Stimulated activated CD4-positive, alpha-beta T cell treated with anti-CD3 and anti-CD28 coated beads, Interleukin-1b, Interleukin-23, amount 100 ng/mL, for 48 hours (primary cell): ENCODE measurements around the gene PXT1.
"Not testable (repeated sequence)": the region's sequence is repeated elsewhere in the genome, so short reads cannot be mapped to it uniquely, and the experiment has no call there.

ENCODE experiments used
- DNase-seq: peaks from one replicate; pipeline ENCODE4 v3.0.0-alpha.2; 2020

The PXT1 gene

DNA sequence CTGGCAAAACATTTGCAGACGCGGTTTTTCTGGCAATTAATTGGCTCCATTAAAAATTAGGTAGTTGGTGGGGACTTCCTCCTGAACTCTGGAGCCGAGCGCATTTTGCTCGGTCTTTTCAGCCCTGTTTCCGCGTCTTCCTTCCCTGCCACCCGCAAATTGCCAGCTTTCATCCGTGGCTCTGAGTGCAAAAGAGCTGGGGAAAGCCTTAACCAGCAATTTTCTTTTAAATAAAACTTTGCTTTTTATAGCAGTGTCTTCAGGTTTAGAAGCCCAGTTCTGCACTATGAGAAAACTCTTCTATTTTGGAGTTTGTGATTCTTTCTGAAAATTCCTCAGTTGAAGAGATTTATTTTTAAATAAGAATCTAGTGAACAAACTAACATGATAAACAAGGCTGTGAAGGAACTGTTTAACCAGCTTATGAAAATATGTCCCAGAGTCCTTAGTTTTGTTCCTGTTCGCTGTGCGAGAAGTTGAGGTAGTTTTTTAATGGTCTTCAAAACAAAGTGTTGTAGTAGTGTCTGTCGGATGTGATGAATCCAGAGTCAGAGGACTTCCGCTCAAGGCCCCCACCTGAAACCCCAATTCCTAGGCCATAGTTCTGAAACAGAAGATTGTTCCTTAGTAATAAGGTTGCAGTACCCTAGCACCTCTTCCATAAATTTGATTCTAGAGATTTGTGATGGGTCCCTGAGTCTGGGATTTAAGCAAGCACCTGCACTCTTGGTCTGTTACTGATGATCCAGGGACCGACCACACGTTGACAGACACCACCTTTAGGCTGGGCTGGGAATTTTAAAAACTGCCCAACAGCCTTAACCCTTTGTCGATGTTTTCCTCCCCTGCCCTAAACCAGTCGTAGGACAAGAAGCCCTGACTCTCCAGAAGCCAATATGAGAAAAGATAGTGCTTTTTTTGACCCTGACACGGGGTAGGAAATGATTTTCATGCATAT lies 1.1 kb upstream of the PXT1 start:
- DNase-seq = no peak

DNA sequence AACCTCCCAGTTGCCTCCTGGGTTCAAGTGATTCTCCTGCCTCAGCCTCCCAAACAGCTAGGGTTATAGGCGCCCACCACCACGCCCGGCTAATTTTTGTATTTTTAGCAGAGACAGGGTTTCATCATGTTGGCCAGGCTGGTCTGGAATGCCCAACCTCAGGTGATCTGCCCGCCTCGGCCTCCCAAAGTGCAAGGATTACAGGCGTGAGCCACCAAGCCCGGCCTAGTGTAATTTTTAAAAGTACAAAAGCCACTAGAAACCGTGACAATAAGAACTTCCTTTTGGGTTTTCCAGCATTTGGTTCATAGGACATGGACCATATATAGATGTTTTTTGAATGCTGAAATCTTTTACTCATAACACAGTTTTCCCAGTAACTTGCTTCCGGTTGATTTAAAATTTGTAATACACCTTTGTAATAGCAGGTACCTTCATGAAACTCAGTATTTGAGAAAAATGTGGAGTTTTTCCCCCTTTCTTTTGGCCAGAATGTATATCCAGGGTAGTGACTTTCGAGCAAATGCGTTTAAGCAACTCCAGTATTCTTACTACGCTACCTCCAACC lies 467 bp downstream of the PXT1 start:
- DNase-seq = no peak

DNA sequence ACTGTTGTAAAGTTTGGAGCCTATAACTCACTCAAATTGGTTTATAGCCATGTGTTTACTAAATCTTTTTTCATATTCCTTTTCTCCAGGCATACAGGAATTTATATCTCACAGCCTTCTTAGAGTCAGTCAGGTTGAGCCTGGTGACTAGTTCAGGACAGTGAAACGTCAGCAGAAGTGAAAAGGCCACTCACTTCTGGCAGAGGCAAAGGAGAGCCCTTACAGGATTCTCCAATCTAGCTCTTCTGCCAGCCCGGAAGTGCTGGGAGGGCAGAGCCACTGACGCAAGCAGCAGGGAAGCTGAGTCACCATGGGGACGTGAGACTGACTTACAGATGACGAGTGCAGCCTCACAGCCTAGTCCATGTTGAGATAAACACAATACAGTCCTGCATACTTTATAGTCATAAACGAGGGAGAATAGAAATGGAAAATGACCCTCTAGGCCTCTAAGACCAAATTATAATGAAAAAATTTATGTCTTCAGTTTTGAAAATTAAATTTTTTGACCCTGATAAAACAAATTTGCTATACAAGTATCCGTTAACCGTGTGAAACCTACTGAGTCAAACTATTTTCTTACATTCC lies 1.3 kb downstream of the PXT1 start:
- DNase-seq = peak; percentile 93

DNA sequence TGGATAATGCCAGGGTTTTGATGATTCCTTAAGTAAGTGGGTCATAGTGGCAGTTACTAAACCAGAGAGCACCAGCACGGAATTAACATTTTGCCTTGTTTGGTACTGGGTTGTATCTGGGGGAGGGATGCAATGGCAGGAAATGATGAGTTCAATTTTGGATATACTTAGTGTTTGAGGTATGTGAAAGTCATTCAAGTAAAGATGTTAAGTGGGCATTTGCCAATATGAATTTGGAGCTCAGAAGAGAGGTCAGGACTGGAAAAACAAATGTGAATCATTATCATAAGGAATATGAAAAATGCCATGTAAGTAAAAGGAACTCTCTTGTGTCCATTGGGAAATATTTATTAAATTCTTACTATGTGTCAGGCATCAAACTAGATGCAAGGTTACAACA lies 6.2 kb downstream of the PXT1 start:
- no peak for DNase-seq

DNA sequence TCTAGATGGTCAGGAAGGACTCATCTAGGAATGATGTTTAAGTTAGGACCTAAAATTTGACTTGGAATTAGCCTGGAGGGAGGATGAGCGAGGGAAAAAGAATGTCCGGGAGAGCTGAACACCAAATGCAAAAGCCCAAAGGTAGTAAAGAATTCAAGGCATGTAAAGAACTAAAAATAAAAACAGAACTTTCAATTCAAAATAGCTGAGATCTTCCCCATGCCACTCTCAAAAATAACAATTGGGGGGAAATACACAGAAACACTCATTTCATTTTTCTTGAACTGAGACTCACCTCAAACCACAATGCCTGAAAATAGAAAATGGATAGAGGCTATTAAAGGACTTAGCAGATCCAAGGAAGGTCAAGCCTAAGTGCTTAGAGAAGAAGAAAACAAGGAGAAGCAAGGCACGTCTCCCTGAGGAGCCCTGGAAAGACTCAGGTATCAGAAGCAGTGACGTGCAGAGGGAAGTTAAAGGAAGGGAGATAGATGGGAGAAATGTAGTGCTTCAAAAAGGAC lies 10.4 kb downstream of the PXT1 start:
- no peak for DNase-seq

DNA sequence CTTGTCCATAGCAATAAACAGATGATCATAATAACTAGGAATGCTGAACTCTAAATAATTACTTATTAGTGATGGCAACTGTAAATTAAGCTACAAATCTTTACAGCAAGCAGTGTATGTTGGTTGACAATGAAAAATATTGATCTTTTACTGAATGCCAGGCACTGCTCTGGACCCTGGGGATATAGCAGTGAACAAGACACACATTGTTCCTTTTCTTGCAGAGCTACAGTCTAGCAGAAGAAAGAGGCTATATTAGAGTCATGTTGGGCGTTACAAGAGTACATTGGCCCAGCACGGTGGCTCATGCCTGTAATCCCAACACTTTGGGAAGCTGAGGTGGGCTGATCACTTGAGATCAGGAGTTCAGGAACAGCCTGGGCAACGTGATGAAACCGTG lies 11.5 kb downstream of the PXT1 start:
- no peak for DNase-seq

DNA sequence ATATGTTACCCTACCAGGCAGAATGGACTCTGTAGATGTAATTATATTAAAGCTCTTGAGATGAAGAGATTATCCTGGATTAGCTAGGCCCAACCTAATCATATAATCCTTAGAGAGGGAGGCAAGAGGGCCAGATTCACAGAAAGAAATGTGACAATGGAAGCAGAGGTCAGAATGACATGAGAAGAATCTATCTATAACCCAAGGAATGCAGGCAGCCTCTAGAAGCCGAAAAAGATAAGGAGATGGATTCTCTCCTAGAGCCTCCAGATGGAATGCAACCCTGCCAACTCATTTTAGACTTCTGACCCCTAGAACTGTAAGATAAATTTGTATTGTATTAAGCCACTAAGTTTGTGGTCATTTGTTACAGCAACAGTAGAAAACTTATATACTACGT lies 12.3 kb downstream of the PXT1 start:
- no peak for DNase-seq

DNA sequence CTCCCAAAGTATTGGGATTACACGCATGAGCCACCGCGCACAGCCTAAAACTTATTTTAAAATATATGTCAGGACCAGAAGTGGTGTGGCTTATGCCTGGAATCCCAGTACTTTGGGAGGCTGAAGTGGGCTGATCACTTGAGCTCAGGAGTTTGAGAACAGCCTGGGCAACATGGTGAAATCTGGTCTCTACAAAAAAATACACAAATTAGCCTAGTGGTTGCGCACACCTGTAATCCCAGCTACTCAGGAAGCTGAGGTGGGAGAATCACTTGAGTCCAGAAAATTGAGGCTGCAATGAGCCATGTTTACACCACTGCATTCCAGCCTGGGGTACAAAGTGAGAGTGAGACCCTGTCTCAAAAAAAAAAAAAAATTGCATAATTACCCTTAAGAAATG lies 13.7 kb downstream of the PXT1 start:
- DNase-seq = no peak

DNA sequence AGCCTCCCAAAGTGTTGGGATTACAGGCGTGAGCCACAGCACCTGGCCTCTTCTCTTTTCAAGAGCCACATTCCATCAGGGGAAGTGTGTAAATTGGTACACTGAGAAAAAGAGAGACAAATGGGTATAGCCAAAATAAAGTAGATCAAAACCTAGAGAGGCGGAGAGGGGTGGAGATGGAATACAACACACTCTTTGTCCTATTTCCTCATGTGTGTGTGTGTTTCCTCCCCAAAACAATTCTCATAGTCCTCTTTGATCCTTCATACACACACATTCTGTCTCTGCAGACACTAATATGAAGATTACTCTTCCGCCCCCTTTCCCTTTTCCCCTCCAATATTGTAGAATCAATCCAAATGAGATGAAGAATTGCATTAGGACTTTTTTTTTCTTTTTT lies 16.0 kb downstream of the PXT1 start:
- DNase-seq = no peak

DNA sequence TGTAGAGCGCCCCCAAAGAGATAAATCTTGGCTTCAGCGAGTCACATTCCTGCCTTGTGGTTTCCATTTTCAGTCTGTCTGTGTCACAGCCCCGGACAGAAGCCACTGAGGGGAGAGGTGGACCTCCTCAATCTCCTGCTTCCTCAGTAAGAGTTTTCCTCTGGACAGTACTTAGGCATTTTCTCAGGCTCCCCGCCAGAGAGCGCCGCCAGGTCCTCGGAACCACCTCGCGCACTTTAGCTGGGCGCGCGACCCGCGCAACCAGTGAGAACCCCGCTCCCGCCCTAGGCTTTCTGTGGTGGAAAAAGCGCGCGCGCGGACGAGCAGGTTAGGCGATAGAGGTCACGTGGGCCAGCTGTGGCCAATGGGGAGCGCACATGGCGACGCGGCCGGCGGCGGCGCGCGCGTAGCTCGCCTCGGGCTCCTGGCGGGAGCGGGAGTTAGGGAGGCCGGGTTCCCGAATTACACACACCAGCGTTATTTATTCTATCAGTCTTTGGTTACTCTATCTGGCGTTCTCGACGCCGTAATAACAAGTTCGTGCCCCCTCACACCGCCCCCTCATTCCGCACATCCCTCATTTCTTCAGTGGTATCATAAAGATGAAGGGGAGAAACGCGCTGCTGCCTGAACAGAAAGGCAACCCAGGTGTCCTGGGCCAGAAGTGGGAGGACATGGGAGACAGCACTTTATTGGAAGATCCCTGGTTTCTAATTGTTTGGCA lies 19.4 kb downstream of the PXT1 start:
- DNase-seq = peak; percentile 97

DNA sequence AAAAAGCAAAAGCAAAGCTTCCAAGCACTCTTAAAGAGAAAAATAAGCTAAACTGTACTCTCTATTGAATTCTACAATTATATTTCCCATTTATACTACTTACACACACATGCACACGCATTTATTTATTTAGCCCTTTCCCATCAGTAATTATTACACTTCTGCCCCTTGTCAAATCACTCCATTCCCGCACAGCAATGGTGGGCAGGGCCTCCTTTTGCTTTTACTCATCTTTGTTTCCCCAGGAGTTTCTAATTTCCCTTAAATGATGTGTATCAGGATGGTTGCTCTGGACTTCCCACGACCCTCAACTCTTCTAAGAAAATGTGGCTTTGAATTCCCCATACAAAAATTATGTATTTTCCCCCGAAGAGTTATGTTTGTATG lies 19.9 kb downstream of the PXT1 start:
- DNase-seq = no peak

DNA sequence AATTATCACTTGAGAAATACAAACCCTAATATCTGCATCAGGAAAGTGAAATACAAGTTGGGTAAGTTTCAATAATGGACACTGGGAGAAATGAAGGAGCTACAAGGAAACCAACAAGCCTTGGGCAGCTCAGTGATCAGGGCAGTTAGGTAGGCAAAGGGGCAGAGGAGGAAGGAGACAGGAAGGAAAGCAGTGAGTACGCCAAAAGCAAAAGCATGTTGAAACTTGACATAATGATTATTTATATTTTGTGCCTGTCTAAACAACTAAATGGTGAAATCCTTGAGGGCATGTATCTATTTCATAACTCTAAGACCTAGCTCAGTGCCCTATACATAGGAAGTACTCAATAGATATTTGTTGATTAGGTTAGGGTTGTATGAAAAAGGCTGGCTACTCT lies 23.3 kb downstream of the PXT1 start:
- no peak for DNase-seq

DNA sequence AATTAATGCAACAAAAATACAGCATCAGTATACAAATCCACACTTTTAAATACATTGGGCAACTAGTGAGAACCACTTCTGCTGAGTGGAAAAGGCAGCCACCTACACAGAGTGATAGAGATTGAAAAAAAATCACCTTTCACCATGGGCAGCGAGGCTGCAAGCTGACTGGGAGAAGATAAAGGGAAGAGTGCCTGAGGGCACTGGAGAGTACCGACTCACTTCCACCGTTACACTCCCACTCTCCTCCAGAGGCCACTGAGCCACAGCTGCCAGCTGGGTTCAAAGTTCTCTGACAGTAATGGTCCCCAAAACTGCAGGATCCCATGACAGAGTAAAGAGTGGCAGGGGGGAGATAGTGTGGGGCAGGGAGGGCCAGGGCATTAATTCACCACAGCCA lies 24.1 kb downstream of the PXT1 start:
- DNase-seq = no peak

DNA sequence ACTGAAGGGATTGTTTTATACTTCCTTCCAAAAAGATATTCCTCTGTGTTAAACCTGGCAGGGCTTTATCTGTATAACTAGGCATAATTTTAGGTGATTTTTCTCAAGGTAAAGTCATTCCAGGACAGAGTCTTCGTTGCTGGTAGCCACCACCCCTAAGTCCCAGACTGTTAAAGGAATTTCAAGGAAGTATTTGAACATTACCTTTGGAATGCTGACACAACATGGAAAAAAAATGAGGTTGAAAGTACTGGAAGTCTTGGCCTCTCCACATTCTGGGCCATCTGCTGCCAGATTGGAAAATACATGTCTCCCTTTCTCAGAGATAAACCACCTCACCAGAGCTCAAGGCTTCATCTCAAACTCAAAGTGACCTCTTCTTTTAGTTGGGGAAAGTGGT lies 28.2 kb downstream of the PXT1 start:
- DNase-seq = no peak

DNA sequence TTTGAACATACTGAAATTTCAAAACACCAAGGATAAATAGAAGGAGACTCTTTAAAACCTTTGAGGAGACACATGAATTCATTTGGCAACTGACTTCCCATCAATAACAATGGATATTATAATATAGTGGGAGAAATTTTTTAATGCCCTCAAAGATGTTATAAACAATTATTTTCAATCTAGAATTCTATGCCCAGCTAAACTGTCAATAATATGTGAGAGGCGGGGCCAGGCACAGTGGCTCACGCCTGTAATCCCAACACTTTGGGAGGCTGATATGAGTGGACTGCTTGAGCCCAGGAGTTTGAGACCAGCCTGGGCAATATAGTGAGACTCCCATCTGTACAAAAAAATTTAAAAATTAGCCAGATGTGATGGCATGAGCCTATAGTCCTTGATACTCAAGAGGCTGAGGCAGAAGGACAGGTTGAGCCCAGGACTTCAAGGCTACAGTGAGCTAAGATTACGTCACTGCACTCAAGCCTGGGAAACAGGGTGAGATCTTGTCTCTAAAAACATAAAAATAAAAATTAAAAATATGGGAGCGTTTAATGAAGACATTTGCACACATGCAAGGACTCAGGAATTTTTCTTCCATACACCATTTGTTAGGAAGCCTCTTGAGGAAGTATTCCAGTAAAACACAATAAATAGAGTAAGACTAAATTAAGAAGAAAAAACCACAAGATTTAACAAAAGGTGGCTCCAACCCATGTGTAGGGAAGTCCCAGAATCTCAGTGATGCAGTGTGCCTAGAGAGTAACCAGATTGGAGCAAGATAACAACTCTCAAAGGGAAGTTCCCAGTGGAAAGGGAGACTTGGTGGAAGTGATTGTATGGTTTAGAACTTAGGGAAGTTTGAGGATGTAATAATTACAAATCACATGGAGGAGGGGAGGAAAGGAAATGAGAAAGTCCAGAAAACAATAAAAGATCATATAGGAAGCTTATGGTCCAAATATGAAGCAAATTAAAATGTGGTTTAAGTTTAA lies 28.9 kb downstream of the PXT1 start:
- no peak for DNase-seq

DNA sequence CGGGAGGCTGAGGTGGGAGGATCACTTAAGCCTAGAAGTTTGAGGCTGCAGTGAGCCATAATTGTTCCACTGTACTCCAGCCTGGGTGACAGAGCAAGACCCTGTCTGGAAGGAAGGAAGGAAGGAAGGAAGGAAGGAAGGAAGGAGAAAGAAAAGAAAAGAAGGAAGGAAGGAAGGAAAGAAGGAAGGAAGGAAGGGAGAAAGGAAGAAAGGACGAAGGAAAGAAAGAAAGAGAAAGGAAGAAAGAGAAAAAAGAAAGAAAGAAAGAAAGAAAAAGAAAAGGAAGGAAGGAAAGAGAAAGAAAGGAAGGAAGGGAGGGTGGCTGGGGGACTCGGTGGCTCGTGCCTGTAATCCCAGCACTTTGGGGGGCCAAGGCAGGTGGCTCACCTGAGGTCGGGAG lies 32.9 kb downstream of the PXT1 start:
- not testable (repeated sequence) for DNase-seq

DNA sequence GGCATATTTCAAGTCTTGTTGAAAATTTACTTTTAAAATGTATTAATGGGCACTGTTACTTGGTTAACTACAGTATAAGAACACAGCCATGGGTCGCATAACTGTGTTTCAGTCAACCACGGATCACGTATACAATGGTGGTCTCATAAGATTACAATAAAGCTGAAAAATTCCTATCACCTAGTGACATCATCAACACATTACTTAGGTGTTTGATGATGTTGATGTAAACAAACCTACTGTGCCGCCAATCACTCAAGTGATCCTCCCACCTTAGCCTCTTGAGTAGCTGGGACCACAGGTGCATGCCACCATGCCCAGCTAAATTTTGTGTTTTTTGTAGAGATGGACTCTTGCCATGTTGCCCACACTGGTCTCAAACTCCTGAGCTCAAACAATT lies 38.5 kb downstream of the PXT1 start:
- no peak for DNase-seq

DNA sequence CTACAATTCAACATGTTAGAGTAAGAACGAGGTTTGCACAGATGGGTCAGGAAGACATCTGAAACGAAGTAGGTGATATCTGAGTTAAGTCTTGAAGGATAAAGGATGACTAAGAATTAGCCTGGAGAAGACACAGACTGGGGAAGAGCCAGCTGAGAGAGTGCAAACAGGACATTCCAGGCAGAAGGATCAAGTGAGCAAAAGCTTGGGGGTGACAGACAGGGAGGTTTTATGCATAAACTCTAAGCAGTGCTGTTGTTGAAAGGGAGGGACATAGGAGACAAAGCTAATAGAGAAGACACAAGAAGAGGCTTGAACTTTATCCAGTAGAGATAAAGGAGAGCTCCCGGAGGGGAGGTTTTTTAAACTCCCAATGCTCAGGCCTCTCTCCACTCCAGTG lies 40.2 kb downstream of the PXT1 start:
- DNase-seq = no peak

DNA sequence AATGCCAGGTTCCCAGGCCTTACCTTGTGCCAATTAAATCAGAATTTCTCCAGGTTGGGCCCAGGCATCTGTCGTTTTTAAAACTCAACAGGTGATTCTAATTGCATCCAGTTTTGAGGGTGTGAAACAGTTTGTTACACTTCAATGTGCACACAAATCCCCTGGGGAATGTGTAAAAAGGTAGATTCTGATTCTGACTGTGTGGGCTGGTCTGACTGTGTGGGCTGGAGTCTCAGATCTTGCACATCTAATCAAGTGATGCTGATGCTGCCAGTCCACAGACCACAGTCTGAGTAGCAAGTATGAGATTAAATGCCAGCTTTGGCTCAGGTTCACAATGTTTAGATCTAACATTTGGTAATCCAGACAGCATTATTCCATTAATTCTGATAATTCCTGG lies 42.7 kb downstream of the PXT1 start:
- DNase-seq = no peak

DNA sequence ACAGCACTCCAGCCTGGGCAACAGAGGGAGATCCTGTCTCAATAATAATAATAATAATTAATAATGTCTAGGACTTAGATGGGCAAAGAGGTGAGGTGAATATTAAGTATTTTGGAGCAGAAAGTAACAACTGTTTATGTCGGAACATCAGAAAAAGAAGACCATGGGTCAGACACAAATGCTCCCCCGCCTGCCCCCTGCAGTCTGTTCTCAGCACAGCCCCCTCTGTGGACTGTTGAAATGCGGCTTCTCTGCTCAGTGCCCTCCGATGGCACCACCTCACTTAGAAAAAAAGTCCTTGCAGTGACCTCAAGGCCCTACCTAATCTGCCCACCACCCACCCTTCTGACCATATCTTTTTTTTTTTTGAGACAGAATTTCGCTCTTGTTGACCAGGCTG lies 50.0 kb downstream of the PXT1 start:
- no peak for DNase-seq

DNA sequence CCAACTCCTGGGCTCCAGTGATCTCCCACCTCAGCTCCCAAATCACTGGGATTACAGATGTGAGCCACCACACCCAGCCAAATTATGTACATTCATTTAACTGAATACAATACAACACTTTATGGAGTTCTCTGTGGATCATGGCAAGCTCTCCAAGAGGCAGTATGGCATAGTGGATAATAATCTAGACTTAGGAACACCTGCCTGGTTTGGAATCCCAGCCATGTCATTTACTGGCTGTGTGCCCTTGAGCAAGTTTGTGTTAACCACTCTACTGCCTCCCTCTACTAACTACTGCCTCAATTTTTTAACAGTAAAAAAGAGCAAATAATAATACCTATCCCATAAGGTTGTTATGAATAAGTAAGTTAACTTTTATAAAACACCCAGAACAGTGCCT lies 53.3 kb downstream of the PXT1 start:
- DNase-seq = no peak
